ENCODE data around the gene IFT172.
A peak's percentile ranks its signal among the peaks of the same experiment; 100 is the strongest.

Gene IFT172

GRCh38 chr2:27518113-27518781 is 28.7 kb upstream of the IFT172 start:
- Histone ChIP-seq H3K79me1 (ENCODE audit: low read depth, low read length) (no peaks in the 10 kb centered on the region), H4K8ac (ENCODE audit: low read depth, low read length) (no peak overlapping the region), H3K9ac (ENCODE audit: low read depth, low read length, poor library complexity) (no peak overlapping the region), H2BK120ac (ENCODE audit: low read depth, low read length) (no peak overlapping the region), H3K36me3 (replicated peaks in 1 of 2; ENCODE audit: control insufficient read depth in 2 of 2, insufficient read depth in 2 of 2, low read length in 2 of 2) (no peaks in the 10 kb centered on the region), H4K91ac (ENCODE audit: low read depth, low read length, poor library complexity) (no peak overlapping the region), H3K18ac (ENCODE audit: low read length) (no peak overlapping the region), H2BK5ac (ENCODE audit: low read length) (no peak overlapping the region), H3K27me3 (ENCODE audit: control insufficient read depth in 3 of 3, insufficient read depth in 3 of 3, low read depth in 1 of 3, low read length in 3 of 3) (peaks cover 0 to 11% (median 0%) of the 10 kb centered on the region in 3 experiments), H3K23ac (ENCODE audit: low read depth, low read length, poor library complexity) (no peak overlapping the region), H3K27ac (replicated peaks; ENCODE audit: low read length) (no peak overlapping the region), H2BK15ac (ENCODE audit: low read length) (no peak overlapping the region), H3K9me3 (replicated peaks in 1 of 2; ENCODE audit: control insufficient read depth in 2 of 2, insufficient read depth in 1 of 2, low read depth in 1 of 2, low read length in 2 of 2) (no peaks in the 10 kb centered on the region), H2AFZ (ENCODE audit: low read length) (no peak overlapping the region), H3K4ac (ENCODE audit: low read length) (no peak overlapping the region), H3K4me1 (ENCODE audit: control insufficient read depth in 2 of 2, insufficient read depth in 1 of 2, low read depth in 1 of 2, low read length in 2 of 2) (no peaks in the 10 kb centered on the region), H2AK5ac (ENCODE audit: low read depth, low read length) (no peak overlapping the region), H3K4me2 (ENCODE audit: insufficient read depth, low read length, poor library complexity, severe bottlenecking) (no peak overlapping the region), H3K4me3 (ENCODE audit: low read length in 2 of 2) (no peak overlapping the region), H3K14ac (ENCODE audit: low read length) (no peak overlapping the region), H2BK12ac (ENCODE audit: low read length) (no peak overlapping the region)
- WGBS, 2 donors (ENCODE audit: extremely low coverage in 2 of 2, insufficient read length in 2 of 2, insufficient replicate concordance in 1 of 2), result no CpG with 5 or more reads among the region's 5 CpGs
- DNase-seq (ENCODE audit: low spot score), result no peak

- no peak overlapping the region for H2AK5ac ChIP-seq (ENCODE audit: low read depth, low read length)
- no CpG with 5 or more reads among the region's 6 CpGs for WGBS, 2 donors (ENCODE audit: extremely low coverage in 2 of 2, insufficient read length in 2 of 2, insufficient replicate concordance in 1 of 2)
- no peak overlapping the region for H4K91ac ChIP-seq (ENCODE audit: low read depth, low read length, poor library complexity)
- peaks cover 0 to 2% of the 10 kb centered on the region in 2 donors for H3K9me3 ChIP-seq (replicated peaks in 1 of 2; ENCODE audit: control insufficient read depth in 2 of 2, insufficient read depth in 1 of 2, low read depth in 1 of 2, low read length in 2 of 2)
- no peak overlapping the region for H2BK12ac ChIP-seq (ENCODE audit: low read length)
- H3K18ac ChIP-seq (ENCODE audit: low read length), result no peak overlapping the region
- H3K27ac ChIP-seq (replicated peaks; ENCODE audit: low read length), result no peak overlapping the region
- no peak overlapping the region for H3K4ac ChIP-seq (ENCODE audit: low read length)
- peak overlapping the region; percentile 35 for H2AFZ ChIP-seq (ENCODE audit: low read length)
- H2BK5ac ChIP-seq (ENCODE audit: low read length), result no peak overlapping the region
- no peaks in the 10 kb centered on the region for H3K36me3 ChIP-seq (replicated peaks in 1 of 2; ENCODE audit: control insufficient read depth in 2 of 2, insufficient read depth in 2 of 2, low read length in 2 of 2)
- H3K9ac ChIP-seq (ENCODE audit: low read depth, low read length, poor library complexity), result no peak overlapping the region
- no peak overlapping the region for H2BK15ac ChIP-seq (ENCODE audit: low read length)
- no peak overlapping the region for H3K4me2 ChIP-seq (ENCODE audit: insufficient read depth, low read length, poor library complexity, severe bottlenecking)
- no peaks in the 10 kb centered on the region for H3K79me1 ChIP-seq (ENCODE audit: low read depth, low read length)
- DNase-seq (ENCODE audit: low spot score), result no peak
- no peak overlapping the region for H3K14ac ChIP-seq (ENCODE audit: low read length)
- no peak overlapping the region for H4K8ac ChIP-seq (ENCODE audit: low read depth, low read length)
- no peak overlapping the region for H3K23ac ChIP-seq (ENCODE audit: low read depth, low read length, poor library complexity)
- no peaks in the 10 kb centered on the region for H3K4me1 ChIP-seq (ENCODE audit: control insufficient read depth in 2 of 2, insufficient read depth in 1 of 2, low read depth in 1 of 2, low read length in 2 of 2)
- H2BK120ac ChIP-seq (ENCODE audit: low read depth, low read length), result no peak overlapping the region
- no peak overlapping the region for H3K4me3 ChIP-seq (ENCODE audit: low read length in 2 of 2)
- H3K27me3 ChIP-seq (ENCODE audit: control insufficient read depth in 3 of 3, insufficient read depth in 3 of 3, low read depth in 1 of 3, low read length in 3 of 3), result peaks cover 0 to 24% (median 0%) of the 10 kb centered on the region in 3 experiments
Observed at GRCh38 chr2:27509326-27509725, 19.8 kb upstream of the IFT172 start.

DNA sequence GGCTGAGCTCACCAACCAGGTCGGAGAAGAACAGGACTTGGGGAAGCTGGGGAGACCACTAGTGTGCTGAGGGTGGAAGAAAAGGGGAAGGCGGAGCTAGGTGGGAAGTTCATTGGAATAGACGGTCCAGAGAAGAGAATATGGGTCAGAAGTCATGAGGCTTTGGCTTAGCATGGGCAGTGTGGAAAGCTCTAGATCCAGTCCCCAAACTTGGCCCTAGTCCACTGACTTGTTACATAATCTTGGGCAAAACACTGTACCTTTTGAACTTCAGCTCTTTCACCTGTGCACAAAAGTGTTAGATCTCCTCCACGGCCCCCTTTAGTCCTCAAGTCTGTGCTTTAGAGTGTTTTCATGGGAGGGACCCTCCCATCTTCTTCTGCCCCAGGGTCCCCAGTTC is 17.8 kb upstream of the IFT172 start:
- Histone ChIP-seq H2BK12ac (ENCODE audit: low read length) (no peak overlapping the region), H3K4ac (ENCODE audit: low read length) (no peak overlapping the region), H3K18ac (ENCODE audit: low read length) (no peak overlapping the region), H4K8ac (ENCODE audit: low read depth, low read length) (no peak overlapping the region), H3K23ac (ENCODE audit: low read depth, low read length, poor library complexity) (no peak overlapping the region), H3K27ac (replicated peaks; ENCODE audit: low read length) (no peak overlapping the region), H3K4me1 (ENCODE audit: control insufficient read depth in 2 of 2, insufficient read depth in 1 of 2, low read depth in 1 of 2, low read length in 2 of 2) (no peaks in the 10 kb centered on the region), H3K9me3 (replicated peaks in 1 of 2; ENCODE audit: control insufficient read depth in 2 of 2, insufficient read depth in 1 of 2, low read depth in 1 of 2, low read length in 2 of 2) (peaks cover 0 to 2% of the 10 kb centered on the region in 2 donors), H2AK5ac (ENCODE audit: low read depth, low read length) (no peak overlapping the region), H3K14ac (ENCODE audit: low read length) (no peak overlapping the region), H3K27me3 (ENCODE audit: control insufficient read depth in 3 of 3, insufficient read depth in 3 of 3, low read depth in 1 of 3, low read length in 3 of 3) (peaks cover 0 to 32% (median 0%) of the 10 kb centered on the region in 3 experiments), H3K36me3 (replicated peaks in 1 of 2; ENCODE audit: control insufficient read depth in 2 of 2, insufficient read depth in 2 of 2, low read length in 2 of 2) (no peaks in the 10 kb centered on the region), H2BK15ac (ENCODE audit: low read length) (no peak overlapping the region), H2AFZ (ENCODE audit: low read length) (peak overlapping the region; percentile 40), H4K91ac (ENCODE audit: low read depth, low read length, poor library complexity) (no peak overlapping the region), H3K9ac (ENCODE audit: low read depth, low read length, poor library complexity) (no peak overlapping the region), H3K79me1 (ENCODE audit: low read depth, low read length) (no peaks in the 10 kb centered on the region), H2BK120ac (ENCODE audit: low read depth, low read length) (no peak overlapping the region), H2BK5ac (ENCODE audit: low read length) (no peak overlapping the region), H3K4me3 (ENCODE audit: low read length in 2 of 2) (no peak overlapping the region), H3K4me2 (ENCODE audit: insufficient read depth, low read length, poor library complexity, severe bottlenecking) (no peak overlapping the region)
- WGBS, 2 donors (ENCODE audit: extremely low coverage in 2 of 2, insufficient read length in 2 of 2, insufficient replicate concordance in 1 of 2), result no CpG with 5 or more reads among the region's 4 CpGs
- DNase-seq (ENCODE audit: low spot score), result no peak

GRCh38 chr2:27506587-27506986 is 17.0 kb upstream of the IFT172 start:
- H2BK12ac ChIP-seq (ENCODE audit: low read length), result no peak overlapping the region
- H3K4me3 ChIP-seq (ENCODE audit: low read length in 2 of 2), result no peak overlapping the region
- no peak overlapping the region for H4K91ac ChIP-seq (ENCODE audit: low read depth, low read length, poor library complexity)
- no peak overlapping the region for H3K4me2 ChIP-seq (ENCODE audit: insufficient read depth, low read length, poor library complexity, severe bottlenecking)
- no peak overlapping the region for H2AK5ac ChIP-seq (ENCODE audit: low read depth, low read length)
- H3K79me1 ChIP-seq (ENCODE audit: low read depth, low read length), result no peaks in the 10 kb centered on the region
- H3K27me3 ChIP-seq (ENCODE audit: control insufficient read depth in 3 of 3, insufficient read depth in 3 of 3, low read depth in 1 of 3, low read length in 3 of 3), result peaks cover 0 to 39% (median 0%) of the 10 kb centered on the region in 3 experiments
- H3K23ac ChIP-seq (ENCODE audit: low read depth, low read length, poor library complexity), result no peak overlapping the region
- H3K4ac ChIP-seq (ENCODE audit: low read length), result no peak overlapping the region
- no peaks in the 10 kb centered on the region for H3K4me1 ChIP-seq (ENCODE audit: control insufficient read depth in 2 of 2, insufficient read depth in 1 of 2, low read depth in 1 of 2, low read length in 2 of 2)
- H3K9me3 ChIP-seq (replicated peaks in 1 of 2; ENCODE audit: control insufficient read depth in 2 of 2, insufficient read depth in 1 of 2, low read depth in 1 of 2, low read length in 2 of 2), result peaks cover 0 to 2% of the 10 kb centered on the region in 2 donors
- H2BK120ac ChIP-seq (ENCODE audit: low read depth, low read length), result no peak overlapping the region
- H3K9ac ChIP-seq (ENCODE audit: low read depth, low read length, poor library complexity), result no peak overlapping the region
- H3K14ac ChIP-seq (ENCODE audit: low read length), result peak overlapping the region; percentile 32
- H3K36me3 ChIP-seq (replicated peaks in 1 of 2; ENCODE audit: control insufficient read depth in 2 of 2, insufficient read depth in 2 of 2, low read length in 2 of 2), result no peaks in the 10 kb centered on the region
- no peak overlapping the region for H2BK5ac ChIP-seq (ENCODE audit: low read length)
- H2BK15ac ChIP-seq (ENCODE audit: low read length), result no peak overlapping the region
- no peak overlapping the region for H3K27ac ChIP-seq (replicated peaks; ENCODE audit: low read length)
- no CpG with 5 or more reads among the region's 6 CpGs for WGBS, 2 donors (ENCODE audit: extremely low coverage in 2 of 2, insufficient read length in 2 of 2, insufficient replicate concordance in 1 of 2)
- DNase-seq (ENCODE audit: low spot score), result no peak
- no peak overlapping the region for H4K8ac ChIP-seq (ENCODE audit: low read depth, low read length)
- no peak overlapping the region for H2AFZ ChIP-seq (ENCODE audit: low read length)
- H3K18ac ChIP-seq (ENCODE audit: low read length), result no peak overlapping the region

All from neuronal stem cell (in vitro differentiated cells).